ENCODE measurements around the gene NUP107. TPM values are rescaled to one million over a fixed set of nuclear protein-coding genes. Genes with fewer than 3 reads are reported as not detected.

NUP107 gene
- total RNA-seq, 1 experiment from 2014 or later = 119 TPM

DNA sequence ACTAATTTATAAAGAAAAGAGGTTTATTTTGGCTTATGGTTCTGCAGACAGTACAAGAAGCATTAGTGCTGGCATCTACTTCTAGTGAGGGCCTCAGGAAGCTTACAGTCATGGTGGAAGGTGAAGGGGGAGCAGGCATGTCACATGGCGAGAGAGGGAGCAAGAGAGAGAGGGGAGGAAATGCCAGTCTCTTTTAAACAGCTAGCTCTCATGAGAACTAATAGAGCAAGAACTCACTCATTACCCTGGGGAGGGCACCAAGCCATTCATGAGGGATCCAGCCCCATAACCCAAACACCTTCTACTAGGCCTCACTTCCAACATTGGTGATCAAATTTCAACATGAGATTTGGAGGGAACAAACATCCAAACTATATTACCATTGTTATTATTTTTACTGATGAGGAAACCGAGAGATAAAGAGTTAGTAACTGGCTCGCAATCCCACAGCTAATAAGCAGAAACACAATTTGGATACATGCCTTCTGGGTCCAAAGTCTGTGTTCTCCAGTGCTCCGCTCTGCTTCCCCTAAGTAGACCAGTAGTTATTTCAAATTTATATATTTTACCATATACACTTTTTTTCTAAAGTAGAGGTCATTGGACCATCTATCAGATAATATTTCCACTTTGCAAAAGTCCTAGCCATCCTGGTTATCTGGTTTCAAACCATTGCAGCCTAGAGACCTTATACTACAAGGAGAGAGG lies 68.9 kb downstream of the NUP107 start:
- Mint-ChIP-seq H3K27me3 (ENCODE audit: insufficient read depth, unreplicated experiment) (no peaks in the 10 kb centered on the region), H3K4me3 (ENCODE audit: unreplicated experiment) (no peak overlapping the region), H3K9me3 (ENCODE audit: unreplicated experiment) (no peaks in the 10 kb centered on the region), H3K27ac (ENCODE audit: unreplicated experiment) (no peak overlapping the region), H3K36me3 (ENCODE audit: insufficient read depth, unreplicated experiment) (peaks cover 53% of the 10 kb centered on the region), H3K4me1 (ENCODE audit: low read depth, unreplicated experiment) (no peaks in the 10 kb centered on the region)
- intact Hi-C loops (cut with micrococcal nuclease; ENCODE audit: unreplicated experiment) = no loop called here
- no peak for TF ChIP-seq CTCF (IDR thresholded peaks at IDR 0.05; ENCODE audit: insufficient read depth in 1 of 2, low read depth in 1 of 2, low read length in 1 of 2, severe bottlenecking in 1 of 2, unreplicated experiment in 1 of 2)
- Histone ChIP-seq H3K4me1 (no peaks in the 10 kb centered on the region), H3K27me3 (replicated peaks; ENCODE audit: control insufficient read depth, insufficient read depth, low read length) (no peaks in the 10 kb centered on the region), H3K36me3 (ENCODE audit: control insufficient read depth, insufficient read depth, low read length) (no peaks in the 10 kb centered on the region; the same call in 1 of the 2 replicates), H3K9me3 (no peaks in the 10 kb centered on the region), H3K4me3 (ENCODE audit: low read depth, low read length) (no peak overlapping the region)
- no peak for DNase-seq
- POLR2A ChIA-PET = no interaction called here
- CTCF ChIA-PET = no interaction called here
- BruUV-seq (replicated peaks) = no TSS peak

GRCh38 chr12:68759852-68760251 lies 73.1 kb downstream of the NUP107 start:
- Mint-ChIP-seq H3K4me1 (ENCODE audit: low read depth, unreplicated experiment) (peaks cover 7% of the 10 kb centered on the region), H3K36me3 (ENCODE audit: insufficient read depth, unreplicated experiment) (peaks cover 48% of the 10 kb centered on the region), H3K27me3 (ENCODE audit: insufficient read depth, unreplicated experiment) (no peaks in the 10 kb centered on the region), H3K27ac (ENCODE audit: unreplicated experiment) (no peak overlapping the region), H3K9me3 (ENCODE audit: unreplicated experiment) (no peaks in the 10 kb centered on the region), H3K4me3 (ENCODE audit: unreplicated experiment) (no peak overlapping the region)
- Histone ChIP-seq H3K4me1 (no peaks in the 10 kb centered on the region), H3K36me3 (ENCODE audit: control insufficient read depth, insufficient read depth, low read length) (no peaks in the 10 kb centered on the region; the same call in 1 of the 2 replicates), H3K27me3 (replicated peaks; ENCODE audit: control insufficient read depth, insufficient read depth, low read length) (no peaks in the 10 kb centered on the region), H3K4me3 (ENCODE audit: low read depth, low read length) (no peak overlapping the region), H3K9me3 (no peaks in the 10 kb centered on the region)
- CTCF ChIA-PET = no interaction called here
- no TSS peak for BruUV-seq (replicated peaks)
- no peak for DNase-seq
- intact Hi-C loops (cut with micrococcal nuclease; ENCODE audit: unreplicated experiment) = no loop called here
- POLR2A ChIA-PET = no interaction called here
- no peak for TF ChIP-seq CTCF (IDR thresholded peaks at IDR 0.05; ENCODE audit: insufficient read depth in 1 of 2, low read depth in 1 of 2, low read length in 1 of 2, severe bottlenecking in 1 of 2, unreplicated experiment in 1 of 2)

DNA sequence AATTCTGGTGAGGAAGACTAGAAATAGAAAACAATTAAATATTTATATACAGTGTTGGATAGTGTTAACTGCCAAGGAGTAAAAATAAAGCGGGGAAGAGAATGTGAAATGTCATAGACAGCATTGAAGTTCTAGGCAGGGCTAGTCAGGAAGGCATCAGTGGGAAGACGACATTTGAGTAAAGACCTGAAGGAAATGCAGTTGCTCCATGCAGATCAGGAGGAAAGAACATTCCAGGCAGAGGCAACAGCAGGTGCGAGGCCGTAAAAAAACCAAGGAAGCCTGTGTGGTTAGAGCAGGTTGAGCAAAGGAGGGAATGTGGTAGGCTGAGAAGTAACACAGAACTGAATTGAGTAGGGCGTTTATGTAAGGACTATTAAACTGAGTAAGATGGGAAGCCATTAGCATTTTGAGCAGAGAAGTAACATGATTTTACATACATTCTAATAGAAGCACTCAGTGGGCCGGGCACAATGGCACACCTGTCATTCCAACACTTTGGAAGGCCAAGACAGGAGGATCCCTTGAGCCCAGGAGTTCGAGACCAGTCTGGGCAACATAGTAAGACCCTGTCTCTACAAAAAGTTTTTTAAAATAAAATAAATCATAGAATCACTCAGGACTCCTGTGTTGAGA lies 74.1 kb downstream of the NUP107 start:
- CTCF ChIA-PET = no interaction called here
- BruUV-seq (replicated peaks) = no TSS peak
- Mint-ChIP-seq H3K27ac (ENCODE audit: unreplicated experiment) (no peak overlapping the region), H3K9me3 (ENCODE audit: unreplicated experiment) (no peaks in the 10 kb centered on the region), H3K4me3 (ENCODE audit: unreplicated experiment) (no peak overlapping the region), H3K27me3 (ENCODE audit: insufficient read depth, unreplicated experiment) (no peaks in the 10 kb centered on the region), H3K36me3 (ENCODE audit: insufficient read depth, unreplicated experiment) (peaks cover 43% of the 10 kb centered on the region), H3K4me1 (ENCODE audit: low read depth, unreplicated experiment) (peaks cover 7% of the 10 kb centered on the region)
- DNase-seq = no peak
- Histone ChIP-seq H3K27me3 (replicated peaks; ENCODE audit: control insufficient read depth, insufficient read depth, low read length) (no peaks in the 10 kb centered on the region), H3K9me3 (no peaks in the 10 kb centered on the region), H3K4me1 (no peaks in the 10 kb centered on the region), H3K36me3 (ENCODE audit: control insufficient read depth, insufficient read depth, low read length) (no peaks in the 10 kb centered on the region), H3K4me3 (ENCODE audit: low read depth, low read length) (no peak overlapping the region)
- intact Hi-C loops (cut with micrococcal nuclease; ENCODE audit: unreplicated experiment) = no loop called here
- TF ChIP-seq CTCF (IDR thresholded peaks at IDR 0.05; ENCODE audit: insufficient read depth in 1 of 2, low read depth in 1 of 2, low read length in 1 of 2, severe bottlenecking in 1 of 2, unreplicated experiment in 1 of 2) = no peak
- POLR2A ChIA-PET = no interaction called here
